ENCODE measurements around the gene ZNF695. TPM values are rescaled to one million over a fixed set of nuclear protein-coding genes. Genes with fewer than 3 reads are reported as not detected.

ZNF695 gene
- total and polyA plus RNA-seq, 9 of the 15 experiments (the other 6 are each of a cell fraction or from before 2014, with no cell fraction given), result 8.7 to 15.2 (median 10.9) TPM

- TF ChIP-seq MAFG (tag; conservative IDR thresholded peaks at IDR 0.05) (no peak), PHF21A (IDR thresholded peaks at IDR 0.05; ENCODE audit: borderline replicate concordance, low read depth) (no peak), NELFE (IDR thresholded peaks at IDR 0.05; ENCODE audit: insufficient read depth, insufficient read length) (no peak), RFX1 (IDR thresholded peaks at IDR 0.05) (no peak), ZNF699 (CRISPR knock-in tag; IDR thresholded peaks at IDR 0.05; ENCODE audit: insufficient replicate concordance) (no peak), ZNF445 (CRISPR knock-in tag; IDR thresholded peaks at IDR 0.05; ENCODE audit: low read depth) (no peak), ARID2 (IDR thresholded peaks at IDR 0.05) (no peak), TFAP4 (CRISPR knock-in tag; IDR thresholded peaks at IDR 0.05; ENCODE audit: borderline replicate concordance) (peak; percentile 50; the same call in 1 of the 2 replicates), LCOR (CRISPR knock-in tag; IDR thresholded peaks at IDR 0.05) (no peak), CCNT2 (IDR thresholded peaks at IDR 0.05; ENCODE audit: borderline replicate concordance, extremely low read depth, insufficient read length, low read depth, low read length) (peak; percentile 51), TCFL5 (CRISPR knock-in tag; conservative IDR thresholded peaks at IDR 0.05) (no peak), ZNF175 (CRISPR knock-in tag; IDR thresholded peaks at IDR 0.05; ENCODE audit: low read depth) (no peak), ZNF707 (CRISPR knock-in tag; conservative IDR thresholded peaks at IDR 0.05) (no peak), GABPA (tag; conservative IDR thresholded peaks at IDR 0.05; ENCODE audit: low read depth) (peak; percentile 72), ZBTB33 (CRISPR knock-in tag; IDR thresholded peaks at IDR 0.05) (peak; percentile 24; the same call in 1 of the 2 replicates), ZNF217 (CRISPR knock-in tag; IDR thresholded peaks at IDR 0.05) (no peak), ZNF79 (CRISPR knock-in tag; IDR thresholded peaks at IDR 0.05; ENCODE audit: low read depth) (no peak), ZKSCAN8 (CRISPR knock-in tag; IDR thresholded peaks at IDR 0.05) (no peak), HDAC8 (tag; IDR thresholded peaks at IDR 0.05) (no peak), CEBPG (CRISPR knock-in tag; IDR thresholded peaks at IDR 0.05) (0 out of 2 replicates have a peak, but pooled peaks have one; percentile 21), CEBPG (tag; conservative IDR thresholded peaks at IDR 0.05 in 1 of 2, IDR thresholded peaks at IDR 0.05 in 1 of 2) (no peak), ZNF551 (CRISPR knock-in tag; IDR thresholded peaks at IDR 0.05) (no peak)
- TF ChIP-seq, protein P1, sequence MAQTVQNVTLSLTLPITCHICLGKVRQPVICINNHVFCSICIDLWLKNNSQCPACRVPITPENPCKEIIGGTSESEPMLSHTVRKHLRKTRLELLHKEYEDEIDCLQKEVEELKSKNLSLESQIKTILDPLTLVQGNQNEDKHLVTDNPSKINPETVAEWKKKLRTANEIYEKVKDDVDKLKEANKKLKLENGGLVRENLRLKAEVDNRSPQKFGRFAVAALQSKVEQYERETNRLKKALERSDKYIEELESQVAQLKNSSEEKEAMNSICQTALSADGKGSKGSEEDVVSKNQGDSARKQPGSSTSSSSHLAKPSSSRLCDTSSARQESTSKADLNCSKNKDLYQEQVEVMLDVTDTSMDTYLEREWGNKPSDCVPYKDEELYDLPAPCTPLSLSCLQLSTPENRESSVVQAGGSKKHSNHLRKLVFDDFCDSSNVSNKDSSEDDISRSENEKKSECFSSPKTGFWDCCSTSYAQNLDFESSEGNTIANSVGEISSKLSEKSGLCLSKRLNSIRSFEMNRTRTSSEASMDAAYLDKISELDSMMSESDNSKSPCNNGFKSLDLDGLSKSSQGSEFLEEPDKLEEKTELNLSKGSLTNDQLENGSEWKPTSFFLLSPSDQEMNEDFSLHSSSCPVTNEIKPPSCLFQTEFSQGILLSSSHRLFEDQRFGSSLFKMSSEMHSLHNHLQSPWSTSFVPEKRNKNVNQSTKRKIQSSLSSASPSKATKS (CRISPR knock-in tag; IDR thresholded peaks at IDR 0.05), result no peak
Observed at GRCh38 chr1:247007511-247008405, at the start of gene ZNF695 (continued).

All from K562 (cell line).